ENCODE measurements around the gene FAXDC2. TPM values are rescaled to one million over a fixed set of nuclear protein-coding genes. Genes with fewer than 3 reads are reported as not detected.
A peak's percentile ranks its signal among the peaks of the same experiment; 100 is the strongest.

The FAXDC2 gene, protein sequence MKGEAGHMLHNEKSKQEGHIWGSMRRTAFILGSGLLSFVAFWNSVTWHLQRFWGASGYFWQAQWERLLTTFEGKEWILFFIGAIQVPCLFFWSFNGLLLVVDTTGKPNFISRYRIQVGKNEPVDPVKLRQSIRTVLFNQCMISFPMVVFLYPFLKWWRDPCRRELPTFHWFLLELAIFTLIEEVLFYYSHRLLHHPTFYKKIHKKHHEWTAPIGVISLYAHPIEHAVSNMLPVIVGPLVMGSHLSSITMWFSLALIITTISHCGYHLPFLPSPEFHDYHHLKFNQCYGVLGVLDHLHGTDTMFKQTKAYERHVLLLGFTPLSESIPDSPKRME
- total RNA-seq: not detected

DNA sequence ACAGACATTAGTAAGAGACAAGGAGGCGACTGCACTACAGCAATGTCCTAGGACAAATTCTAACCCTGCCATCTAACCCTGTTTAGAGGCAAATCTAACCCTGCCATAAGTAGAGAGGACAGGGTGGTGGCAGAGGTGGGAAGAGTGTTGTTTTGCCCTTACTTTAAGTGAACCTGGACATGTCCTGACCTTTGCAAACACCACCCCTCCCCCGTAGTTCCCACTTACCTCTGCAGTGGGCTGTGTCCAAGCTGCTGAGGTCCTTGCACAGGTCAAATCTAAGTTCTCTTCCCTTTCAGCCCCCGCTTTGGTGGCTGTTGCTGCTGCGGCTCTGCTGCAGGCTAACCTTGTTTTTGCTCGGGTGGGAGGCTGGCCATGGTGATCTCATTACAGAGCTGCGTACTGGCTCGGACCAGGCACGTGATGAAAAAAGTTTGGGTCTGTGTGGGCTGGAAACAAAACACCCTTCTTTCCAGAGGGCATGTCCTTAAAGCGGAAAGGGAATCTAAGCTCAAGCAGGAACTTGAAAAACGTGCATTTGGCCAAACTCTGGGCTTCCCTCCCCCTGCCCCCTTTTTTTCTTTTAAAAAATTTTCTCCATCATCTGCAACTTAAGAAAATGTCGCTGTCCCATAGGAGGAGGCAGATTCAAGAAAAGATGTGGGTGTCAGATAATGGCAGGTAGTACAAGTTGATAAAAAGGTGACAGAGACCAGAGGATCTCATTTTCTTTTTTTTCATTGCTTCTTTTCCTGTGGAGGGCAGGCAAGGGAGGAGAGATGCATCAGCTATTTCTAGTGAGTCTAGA lies at the start of gene FAXDC2:
TSS of gene FAXDC2 (minus strand) at position 349 of the 808 bp plus-strand sequence. CDS start 12,425 bp downstream, outside the sequence.
- Mint-ChIP-seq H3K27me3 (no peaks in the 10 kb centered on the region), H3K9me3 (ENCODE audit: low read depth) (no peaks in the 10 kb centered on the region), H3K4me3 (no peak within 1 kb of the TSS), H3K36me3 (no peaks in the 10 kb centered on the region), H3K27ac (no peak within 1 kb of the TSS), H3K4me1 (no peaks in the 10 kb centered on the region)
- DNase-seq: no peak
- CTCF ChIA-PET: no interaction called here
- ATAC-seq: no peak

DNA sequence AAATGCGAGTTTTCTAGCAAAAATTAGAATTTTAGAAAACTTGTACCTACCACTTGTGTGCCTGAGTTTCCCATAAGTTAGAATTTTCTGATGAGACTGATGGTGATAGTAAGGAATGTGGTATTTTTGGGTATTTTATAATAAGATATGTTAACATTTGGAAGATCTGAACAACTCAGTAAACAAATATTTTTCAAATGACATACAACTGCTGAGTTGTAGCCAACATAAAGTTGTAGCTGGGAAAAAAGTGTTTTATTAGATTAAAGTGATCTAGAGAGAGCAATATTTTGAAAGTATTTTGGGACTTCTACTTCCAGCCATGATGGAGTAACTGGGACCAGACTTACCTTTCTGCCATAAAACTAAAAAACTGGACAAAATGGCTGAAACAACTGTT lies 49.7 kb upstream of the FAXDC2 start:
- Mint-ChIP-seq H3K27ac (no peak overlapping the region), H3K4me3 (no peak overlapping the region), H3K36me3 (peaks cover 36% of the 10 kb centered on the region), H3K9me3 (ENCODE audit: low read depth) (no peaks in the 10 kb centered on the region), H3K4me1 (no peaks in the 10 kb centered on the region), H3K27me3 (no peaks in the 10 kb centered on the region)
- no peak for ATAC-seq
- CTCF ChIA-PET: no interaction called here
- no peak for DNase-seq

DNA sequence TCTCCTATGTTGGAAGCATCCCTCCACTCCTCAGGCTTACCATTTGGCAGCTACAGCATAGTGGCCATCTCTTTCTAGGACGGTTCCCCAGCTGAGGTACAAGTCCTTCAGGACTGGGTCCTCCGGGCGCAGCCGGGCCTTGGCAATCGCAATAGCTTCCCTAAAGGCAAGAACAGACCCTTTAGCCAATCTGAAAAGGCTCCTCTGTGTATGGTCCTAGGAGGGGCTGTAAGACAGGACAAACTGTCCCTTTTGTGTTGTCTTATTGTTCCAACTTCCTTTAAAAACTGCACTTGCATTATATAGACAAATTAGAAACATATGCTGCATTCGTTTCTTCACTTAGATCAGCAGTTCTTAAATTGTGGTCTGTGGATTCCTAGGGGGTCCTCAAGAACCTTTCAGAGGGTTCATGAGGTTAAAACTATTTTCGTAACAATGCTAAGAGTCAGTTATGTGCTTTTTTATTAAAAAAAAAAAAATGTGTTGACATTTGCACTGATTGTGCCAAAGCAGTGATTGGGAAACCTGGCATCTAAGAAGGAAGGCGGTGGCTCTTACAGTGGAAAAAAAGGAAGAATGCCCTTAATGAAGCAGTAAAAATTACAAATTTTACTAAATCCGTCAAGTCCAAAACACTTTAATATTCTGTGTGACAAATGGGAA lies 48.9 kb upstream of the FAXDC2 start:
- no peak for ATAC-seq
- peaks cover 34% of the 10 kb centered on the region for H3K36me3 Mint-ChIP-seq

DNA sequence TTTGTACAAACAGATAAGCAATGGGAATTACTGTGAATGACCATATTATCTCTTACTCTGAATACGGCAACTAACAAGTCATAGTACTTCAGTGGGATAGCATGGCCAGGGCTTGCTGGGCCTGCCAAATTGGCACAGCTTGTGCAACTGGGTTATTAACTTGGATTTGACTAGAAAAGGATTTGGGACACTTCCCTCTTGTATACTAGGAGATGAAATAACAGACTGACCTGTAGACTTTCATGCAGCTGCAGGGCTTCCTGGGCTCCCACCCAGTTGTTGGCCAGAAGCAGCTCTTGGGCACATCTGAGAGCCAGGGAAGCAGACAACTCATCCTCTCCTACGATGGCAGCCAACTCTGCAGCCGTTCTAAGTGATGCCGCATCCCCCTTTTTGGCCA lies 47.8 kb upstream of the FAXDC2 start:
- no peak for ATAC-seq
- H3K4me3 Mint-ChIP-seq: no peak overlapping the region
- H3K27ac Mint-ChIP-seq: no peak overlapping the region
- H3K36me3 Mint-ChIP-seq: peaks cover 39% of the 10 kb centered on the region
- no peak for DNase-seq
- CTCF ChIA-PET: no interaction called here
- H3K27me3 Mint-ChIP-seq: no peaks in the 10 kb centered on the region
- no peaks in the 10 kb centered on the region for H3K4me1 Mint-ChIP-seq
- no peaks in the 10 kb centered on the region for H3K9me3 Mint-ChIP-seq (ENCODE audit: low read depth)

More for the DNA sequence above, 48.9 kb upstream of the FAXDC2 start:
- no peak for DNase-seq
- H3K4me3 Mint-ChIP-seq: no peak overlapping the region
- CTCF ChIA-PET: no interaction called here
- H3K4me1 Mint-ChIP-seq: no peaks in the 10 kb centered on the region
- no peak overlapping the region for H3K27ac Mint-ChIP-seq
- H3K9me3 Mint-ChIP-seq (ENCODE audit: low read depth): no peaks in the 10 kb centered on the region
- no peaks in the 10 kb centered on the region for H3K27me3 Mint-ChIP-seq

DNA sequence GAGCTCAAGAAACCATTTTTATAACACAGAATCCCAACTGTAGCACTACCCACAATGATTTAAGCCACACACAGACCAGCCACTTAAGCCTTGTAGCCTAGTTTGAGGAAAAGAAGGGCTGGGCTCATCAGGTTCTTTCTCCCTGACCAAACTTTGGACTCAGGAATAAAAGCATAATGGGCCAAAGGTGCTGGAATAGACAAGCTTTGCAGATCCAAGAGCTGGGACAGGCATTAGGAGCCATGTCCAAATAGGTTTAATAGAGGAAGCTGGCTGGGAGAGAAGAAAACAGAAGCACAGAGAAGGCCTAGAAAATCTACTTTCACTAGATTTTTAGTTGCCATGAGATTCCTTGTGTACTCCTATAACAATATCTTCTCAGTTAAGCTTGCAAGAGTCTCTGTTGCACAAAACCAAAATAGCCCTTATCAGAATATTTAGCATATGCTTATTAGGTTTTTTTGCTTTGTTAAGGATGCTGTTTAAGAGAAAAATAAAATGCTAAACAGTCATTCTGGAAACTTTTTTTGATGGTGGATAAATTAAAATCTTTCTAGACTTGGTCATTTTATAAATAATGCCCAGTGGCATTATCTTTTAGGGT lies 46.3 kb upstream of the FAXDC2 start:
- Mint-ChIP-seq H3K9me3 (ENCODE audit: low read depth) (no peaks in the 10 kb centered on the region), H3K36me3 (peaks cover 37% of the 10 kb centered on the region), H3K4me1 (peaks cover 2% of the 10 kb centered on the region), H3K27me3 (no peaks in the 10 kb centered on the region), H3K27ac (no peak overlapping the region), H3K4me3 (no peak overlapping the region)
- no peak for DNase-seq
- no peak for ATAC-seq
- CTCF ChIA-PET: interaction anchor here (0.7 kb wide), 1 partner anchor 12 kb away, joined by 4 read pairs; no protein-coding TSS in a partner anchor

DNA sequence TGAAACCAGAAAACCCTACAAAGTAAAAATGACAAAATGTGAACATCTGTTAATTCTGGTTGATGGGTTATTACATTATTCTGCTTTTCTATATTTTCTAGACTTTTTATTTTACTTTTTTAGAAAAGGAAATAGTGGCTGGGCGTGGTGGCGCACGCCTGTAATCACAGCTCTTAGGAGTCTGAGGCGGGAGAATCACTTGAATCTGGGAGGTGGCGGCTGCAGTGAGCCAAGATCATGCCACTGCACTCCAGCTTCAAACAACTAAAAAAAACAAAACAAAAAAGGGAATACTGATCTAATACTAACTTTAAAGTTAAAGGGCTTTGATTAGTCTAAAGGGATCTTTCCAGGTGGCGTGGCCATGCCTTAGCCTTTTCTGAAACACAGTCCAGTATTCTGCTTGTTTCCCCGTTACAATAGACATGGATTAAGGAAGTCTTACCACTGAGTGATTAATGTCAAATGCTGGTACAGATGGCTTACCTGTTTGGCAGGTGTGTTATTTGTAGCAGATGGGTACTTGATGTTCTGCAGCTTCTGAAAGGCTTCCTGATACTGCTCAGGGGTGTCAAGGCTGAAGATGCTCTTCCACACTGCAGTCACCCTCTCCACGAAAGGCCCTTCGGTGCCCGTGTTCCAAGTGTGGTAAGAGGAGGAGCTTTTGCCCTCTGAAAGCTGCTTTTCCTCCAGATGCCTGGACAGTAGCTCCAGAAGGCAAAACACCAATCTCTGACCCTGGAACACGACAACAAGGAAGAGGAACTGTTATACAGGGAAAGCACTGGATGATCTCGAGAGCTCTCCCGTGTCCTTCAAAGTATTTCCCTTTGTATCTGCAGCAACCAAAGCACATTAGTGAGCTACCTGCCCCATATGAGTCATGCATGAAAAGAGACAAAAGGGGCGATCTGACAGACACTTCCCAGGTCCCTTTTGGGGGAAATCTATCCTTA lies 45.5 kb upstream of the FAXDC2 start:
- DNase-seq (no peak), ATAC-seq (no peak)
- Mint-ChIP-seq H3K27me3 (no peaks in the 10 kb centered on the region), H3K9me3 (ENCODE audit: low read depth) (no peaks in the 10 kb centered on the region), H3K27ac (no peak overlapping the region), H3K36me3 (peaks cover 43% of the 10 kb centered on the region), H3K4me1 (peaks cover 2% of the 10 kb centered on the region), H3K4me3 (no peak overlapping the region)
- CTCF ChIA-PET: interaction anchor here (0.7 kb wide), 1 partner anchor 13 kb away, joined by 4 read pairs; no protein-coding TSS in a partner anchor

DNA sequence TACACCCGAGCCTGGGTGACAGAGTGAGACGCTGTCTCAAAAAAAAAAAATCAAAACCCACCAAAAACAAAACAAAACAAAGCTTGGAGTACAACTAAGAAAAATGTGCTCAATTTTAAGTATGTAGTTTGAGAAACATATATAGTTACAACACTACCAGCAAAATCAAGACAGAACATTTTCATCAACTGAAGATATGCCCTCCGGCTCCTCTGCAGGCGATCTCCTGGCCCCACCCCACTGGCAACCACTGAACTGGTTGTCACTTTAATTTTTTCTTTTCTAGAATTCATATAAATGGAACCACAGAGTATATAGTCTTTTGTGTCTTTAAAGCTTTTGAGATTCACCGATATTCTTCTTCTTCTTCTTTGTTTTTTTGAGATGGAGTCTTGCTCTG lies 43.0 kb upstream of the FAXDC2 start:
- H3K36me3 Mint-ChIP-seq: peaks cover 49% of the 10 kb centered on the region

DNA sequence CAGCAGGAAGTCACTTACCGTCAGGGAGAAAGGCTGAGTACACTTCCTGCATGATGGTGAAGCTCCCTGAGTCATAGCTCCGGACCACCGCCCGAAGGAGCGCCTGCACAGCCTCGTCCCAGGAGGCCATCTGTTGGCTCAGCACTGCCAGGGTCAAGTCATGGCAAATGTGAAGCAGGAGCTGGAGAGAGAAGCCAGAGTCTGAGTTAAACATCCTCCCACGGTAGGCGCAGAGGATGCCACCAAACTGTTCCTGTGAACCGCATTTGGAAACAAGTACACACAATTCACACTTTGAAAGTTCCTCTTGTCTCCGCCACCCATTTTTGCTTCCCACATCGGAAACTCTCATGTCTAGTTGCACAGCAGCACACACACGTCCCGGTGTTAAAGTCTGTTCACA lies 42.0 kb upstream of the FAXDC2 start:
- CTCF ChIA-PET: no interaction called here
- peaks cover 53% of the 10 kb centered on the region for H3K36me3 Mint-ChIP-seq
- H3K4me3 Mint-ChIP-seq: no peak overlapping the region
- no peaks in the 10 kb centered on the region for H3K9me3 Mint-ChIP-seq (ENCODE audit: low read depth)
- peaks cover 2% of the 10 kb centered on the region for H3K4me1 Mint-ChIP-seq
- peak overlapping the region; percentile 28 for H3K27ac Mint-ChIP-seq
- ATAC-seq (no peak), DNase-seq (no peak)
- H3K27me3 Mint-ChIP-seq: no peaks in the 10 kb centered on the region

More for the DNA sequence above, 43.0 kb upstream of the FAXDC2 start:
- CTCF ChIA-PET: interaction anchor here (0.7 kb wide), 1 partner anchor 43 kb away, joined by 4 read pairs; no protein-coding TSS in a partner anchor
- Mint-ChIP-seq H3K27ac (no peak overlapping the region), H3K9me3 (ENCODE audit: low read depth) (no peaks in the 10 kb centered on the region), H3K27me3 (no peaks in the 10 kb centered on the region), H3K4me3 (no peak overlapping the region), H3K4me1 (peaks cover 2% of the 10 kb centered on the region)
- ATAC-seq (no peak), DNase-seq (no peak)

DNA sequence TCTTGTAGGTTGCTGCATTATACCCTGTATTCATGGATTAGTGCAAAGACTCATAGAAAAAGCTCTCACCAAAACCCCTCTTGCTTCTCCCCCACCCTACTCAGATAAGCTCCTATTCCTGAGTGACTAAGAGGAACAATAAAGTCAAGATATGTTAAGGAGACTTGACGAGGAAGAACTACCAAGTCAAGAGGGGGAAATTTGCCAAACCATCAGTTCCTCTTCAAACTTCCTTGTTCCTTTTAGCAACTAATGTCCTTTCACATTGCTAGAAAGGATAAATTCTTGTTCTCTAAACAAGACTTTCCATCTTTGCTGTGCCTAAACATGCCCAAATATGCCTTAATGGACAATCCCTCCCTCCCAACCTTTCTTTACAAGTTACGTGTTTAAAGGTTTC lies 35.0 kb upstream of the FAXDC2 start:
- no peak overlapping the region for H3K4me3 Mint-ChIP-seq
- CTCF ChIA-PET: no interaction called here

DNA sequence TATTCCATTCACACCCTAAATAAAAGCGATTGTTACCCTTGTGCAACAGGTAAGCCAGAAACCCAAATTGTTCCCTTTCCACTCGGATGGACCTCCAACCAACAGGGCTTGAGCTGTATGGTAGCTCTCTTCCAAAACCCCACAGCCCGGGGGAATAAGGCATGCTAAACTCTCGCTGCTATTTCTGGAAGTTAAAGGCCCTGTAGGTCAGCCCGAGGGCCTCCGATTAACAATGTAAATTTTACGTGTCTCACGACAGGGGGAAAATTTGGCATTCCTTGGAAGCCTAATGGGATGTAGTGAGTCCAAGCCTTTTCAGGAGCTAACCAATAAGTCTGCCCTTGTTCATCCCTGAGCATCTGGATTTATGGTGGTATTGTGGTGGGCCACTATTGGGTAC lies 34.0 kb upstream of the FAXDC2 start:
- H3K36me3 Mint-ChIP-seq: peaks cover 79% of the 10 kb centered on the region
- no peak for ATAC-seq
- no peaks in the 10 kb centered on the region for H3K27me3 Mint-ChIP-seq
- CTCF ChIA-PET: no interaction called here
- no peak overlapping the region for H3K27ac Mint-ChIP-seq
- H3K9me3 Mint-ChIP-seq (ENCODE audit: low read depth): peaks cover 20% of the 10 kb centered on the region
- no peaks in the 10 kb centered on the region for H3K4me1 Mint-ChIP-seq
- no peak overlapping the region for H3K4me3 Mint-ChIP-seq
- no peak for DNase-seq

More for the DNA sequence above, 35.0 kb upstream of the FAXDC2 start:
- H3K9me3 Mint-ChIP-seq (ENCODE audit: low read depth): peaks cover 18% of the 10 kb centered on the region
- no peak for DNase-seq
- H3K36me3 Mint-ChIP-seq: peaks cover 75% of the 10 kb centered on the region
- H3K27me3 Mint-ChIP-seq: no peaks in the 10 kb centered on the region
- ATAC-seq: no peak
- H3K4me1 Mint-ChIP-seq: no peaks in the 10 kb centered on the region
- H3K27ac Mint-ChIP-seq: no peak overlapping the region

DNA sequence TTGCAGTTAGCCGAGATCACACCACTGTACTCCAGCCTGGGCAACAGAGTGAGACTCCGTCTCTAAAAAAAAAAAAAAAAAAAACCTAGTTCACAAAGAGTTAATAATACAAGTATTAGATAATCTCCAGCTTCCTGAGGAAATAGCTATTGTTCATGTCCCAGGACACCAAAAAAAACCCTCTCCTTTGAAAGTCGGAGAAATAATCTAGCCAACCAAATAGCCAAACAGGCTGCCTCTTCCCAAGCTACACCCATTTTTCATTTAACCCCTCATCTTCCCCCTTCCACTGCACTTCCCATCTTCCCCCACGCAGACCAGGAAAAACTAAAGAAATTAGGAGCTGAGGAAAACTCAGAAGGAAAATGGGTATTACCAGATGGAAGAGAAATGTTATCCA lies 31.6 kb upstream of the FAXDC2 start:
- DNase-seq (no peak), ATAC-seq (no peak)
- Mint-ChIP-seq H3K4me3 (no peak overlapping the region), H3K4me1 (no peaks in the 10 kb centered on the region), H3K36me3 (peaks cover 76% of the 10 kb centered on the region), H3K27ac (no peak overlapping the region), H3K27me3 (no peaks in the 10 kb centered on the region), H3K9me3 (ENCODE audit: low read depth) (peaks cover 24% of the 10 kb centered on the region)
- CTCF ChIA-PET: interaction anchor here (0.7 kb wide), 1 partner anchor 269 kb away, joined by 5 read pairs; no protein-coding TSS in a partner anchor

DNA sequence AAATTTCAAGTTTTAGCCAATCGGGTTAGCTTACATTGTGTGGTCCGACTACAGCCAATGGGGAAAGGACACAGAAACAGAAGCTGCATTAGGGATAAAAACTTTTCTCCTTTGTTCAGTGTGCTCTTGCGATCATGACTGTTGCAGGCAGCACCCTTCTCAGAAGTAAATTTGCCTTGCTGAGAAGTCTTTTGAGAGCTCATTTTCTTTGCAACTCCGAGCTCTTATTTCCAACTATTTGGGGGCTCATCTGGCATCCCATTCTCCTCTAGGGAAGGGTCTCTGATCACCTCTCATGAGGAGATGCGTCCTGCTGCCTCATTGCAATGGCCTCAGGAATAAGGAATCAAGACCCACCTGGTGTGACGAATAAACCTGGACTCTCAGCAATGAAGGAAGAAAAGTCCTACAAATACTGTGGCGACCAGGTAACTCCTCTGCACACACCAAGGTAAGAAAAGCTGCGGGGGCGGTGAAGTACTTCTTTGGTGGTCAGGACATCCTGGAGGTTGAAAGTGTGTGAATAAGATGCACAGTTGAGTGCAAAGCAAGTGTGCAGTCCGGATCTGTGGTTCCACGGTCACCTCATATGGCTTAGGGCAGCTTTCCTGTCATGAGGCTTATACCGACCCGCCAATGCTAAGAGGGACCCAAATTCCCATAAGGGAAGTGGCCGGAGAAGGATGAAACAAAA lies 28.4 kb upstream of the FAXDC2 start:
- no peaks in the 10 kb centered on the region for H3K27me3 Mint-ChIP-seq
- no peak for DNase-seq
- H3K4me3 Mint-ChIP-seq: no peak overlapping the region
- H3K27ac Mint-ChIP-seq: no peak overlapping the region
- ATAC-seq: no peak
- H3K9me3 Mint-ChIP-seq (ENCODE audit: low read depth): peaks cover 11% of the 10 kb centered on the region
- no peaks in the 10 kb centered on the region for H3K4me1 Mint-ChIP-seq
- CTCF ChIA-PET: no interaction called here
- peaks cover 73% of the 10 kb centered on the region for H3K36me3 Mint-ChIP-seq

Data from activated CD8-positive, alpha-beta memory T cell treated with anti-CD3 and anti-CD28 coated beads, Interleukin-2, amount 10 ng/mL, durations not matched to agents 7 days and 5 days (primary cell).